GM18868 (cell line): ENCODE data around the gene PABPN1.
"Not testable (repeated sequence)": the region's sequence is repeated elsewhere in the genome, so short reads cannot be mapped to it uniquely, and the experiment has no call there.

Experiments used
- ATAC-seq: cut with Tn5 transposase; IDR thresholded peaks from one replicate; pipeline ENCODE4 v1.9.1; 2021; ENCODE audit warnings: mild to moderate bottlenecking, moderate library complexity; ENCODE audit not compliant: unreplicated experiment

PABPN1 gene, protein sequence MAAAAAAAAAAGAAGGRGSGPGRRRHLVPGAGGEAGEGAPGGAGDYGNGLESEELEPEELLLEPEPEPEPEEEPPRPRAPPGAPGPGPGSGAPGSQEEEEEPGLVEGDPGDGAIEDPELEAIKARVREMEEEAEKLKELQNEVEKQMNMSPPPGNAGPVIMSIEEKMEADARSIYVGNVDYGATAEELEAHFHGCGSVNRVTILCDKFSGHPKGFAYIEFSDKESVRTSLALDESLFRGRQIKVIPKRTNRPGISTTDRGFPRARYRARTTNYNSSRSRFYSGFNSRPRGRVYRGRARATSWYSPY

GRCh38 chr14:23320584-23321571, at the start of gene PABPN1:
TSS of gene PABPN1 (plus strand) at chr14:23321457. CDS start at chr14:23321470, 13 bp downstream.
- peak; percentile 89 for ATAC-seq

DNA sequence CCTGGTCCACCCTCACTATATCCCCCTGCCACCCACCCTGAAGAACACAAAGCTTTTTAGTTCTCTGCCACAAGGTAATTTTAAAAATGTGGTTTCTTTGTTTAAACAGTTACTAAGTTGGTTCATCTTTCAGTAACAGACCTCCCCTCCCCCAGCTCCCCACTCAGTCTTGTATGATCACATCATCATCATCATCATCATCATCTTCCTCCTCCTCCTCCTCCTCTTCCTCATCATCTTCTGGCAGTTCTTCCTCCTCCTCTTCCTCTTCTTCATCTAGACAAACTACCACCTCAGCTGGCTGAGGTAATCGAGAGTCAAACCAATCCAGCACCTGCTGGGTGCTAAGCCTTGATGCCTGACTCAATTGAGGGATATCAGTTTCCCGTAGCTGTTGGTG, 45.8 kb upstream of the PABPN1 start:
- no peak for ATAC-seq

DNA sequence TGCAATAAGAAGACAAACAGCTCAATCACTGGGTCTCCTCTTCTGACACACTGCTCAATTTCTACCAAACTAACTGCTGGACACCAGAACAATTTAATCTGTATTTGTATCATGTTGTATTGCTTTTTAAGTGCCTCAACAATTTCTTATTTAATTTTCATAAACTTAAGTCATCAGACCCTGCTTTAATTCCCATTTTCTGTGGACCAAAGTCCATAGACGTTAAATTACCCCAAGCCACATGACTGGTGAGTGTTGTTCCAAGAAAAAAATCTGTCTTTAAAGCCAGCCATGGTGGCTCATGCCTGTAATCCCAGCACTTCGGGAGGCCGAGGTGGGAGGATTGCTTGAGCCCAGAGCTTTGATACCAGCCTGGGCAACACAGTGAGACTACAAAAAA, 44.1 kb upstream of the PABPN1 start:
- no peak for ATAC-seq

DNA sequence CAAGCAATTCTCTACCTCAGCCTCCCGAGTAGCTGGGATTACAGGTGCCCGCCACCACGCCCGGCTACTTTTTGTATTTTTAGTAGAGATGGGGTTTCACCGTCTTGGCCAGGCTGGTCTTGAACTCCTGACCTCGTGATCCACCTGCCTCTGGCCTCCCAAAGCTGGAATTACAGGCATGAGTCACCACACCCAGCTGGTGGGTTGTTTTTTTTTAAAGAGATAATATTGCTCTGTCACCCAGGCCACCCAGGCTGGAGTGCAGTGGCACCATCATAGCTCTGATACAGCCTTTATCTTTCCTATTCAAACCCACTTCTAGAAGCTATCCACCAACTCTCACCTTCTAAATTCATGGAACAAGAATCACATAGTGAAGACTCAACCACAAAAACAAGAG, 43.3 kb upstream of the PABPN1 start:
- not testable (repeated sequence) for ATAC-seq

GRCh38 chr14:23281247-23281646, 40.0 kb upstream of the PABPN1 start:
- no peak for ATAC-seq

DNA sequence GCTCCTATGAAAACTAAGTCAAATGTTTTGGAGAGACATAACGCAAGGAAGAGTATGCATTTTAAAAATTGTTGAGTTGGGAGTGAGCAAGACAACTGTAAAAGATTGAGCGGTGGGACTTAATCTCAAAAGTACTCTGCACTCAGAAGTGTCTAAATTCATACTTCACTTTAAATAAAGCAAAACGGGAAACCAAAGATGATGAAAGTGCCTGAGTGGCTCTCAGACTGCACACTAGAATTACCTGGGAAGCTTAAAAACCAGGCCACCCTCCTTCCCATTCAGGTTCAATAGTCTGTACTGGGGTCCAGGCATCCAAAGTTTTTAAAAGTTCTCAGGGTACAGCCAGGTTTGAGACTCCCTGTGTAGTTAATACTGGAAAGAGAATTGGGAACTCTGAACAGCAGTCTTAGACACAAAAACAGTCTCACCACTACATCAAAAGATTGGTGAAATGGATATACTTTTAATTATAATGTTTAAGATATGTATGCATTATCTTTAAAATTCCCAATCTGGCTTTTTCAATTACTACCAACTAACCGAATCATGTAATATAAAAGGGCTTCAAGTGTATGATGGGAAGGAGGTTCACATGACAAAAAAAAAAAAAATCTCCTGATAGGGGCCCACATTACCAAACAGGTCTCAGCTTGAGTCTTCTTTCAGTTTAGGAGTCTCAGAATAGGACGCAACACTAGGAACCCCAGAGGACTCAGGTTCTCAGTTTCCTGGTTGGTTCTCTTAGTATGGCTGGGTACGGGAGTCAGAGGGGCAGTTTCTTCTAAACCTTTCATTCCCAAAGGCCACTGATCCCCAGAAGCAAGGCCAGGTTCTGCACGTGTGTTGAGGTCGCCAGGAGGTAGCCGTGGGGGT, 36.4 kb upstream of the PABPN1 start:
- ATAC-seq = no peak

DNA sequence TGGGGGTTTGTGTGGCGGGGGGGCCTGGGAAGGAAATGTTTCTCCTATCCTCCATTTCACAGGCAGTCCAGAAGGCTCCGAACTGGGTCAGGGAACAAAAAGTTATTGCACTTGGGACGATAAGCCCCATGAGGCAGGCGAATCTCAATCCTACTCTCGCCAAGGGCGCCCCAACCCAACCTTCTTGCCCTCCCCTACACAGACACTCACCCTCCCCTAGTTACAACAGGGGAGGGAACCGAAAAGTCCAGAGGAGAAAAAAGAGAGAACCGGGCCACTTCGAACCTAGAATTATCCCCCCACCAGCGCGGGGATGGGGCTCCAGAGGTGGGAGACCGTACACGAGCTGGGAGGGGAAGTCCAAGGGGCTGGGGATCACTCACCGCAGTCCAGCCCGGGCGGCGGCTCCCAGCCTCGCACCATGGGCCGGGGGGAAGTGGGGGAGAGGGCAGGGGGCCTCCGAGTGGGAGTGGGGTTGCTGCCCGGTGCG, 35.7 kb upstream of the PABPN1 start:
- ATAC-seq = peak; percentile 31

- ATAC-seq = peak; percentile 98
These were observed 35.0 kb upstream of the PABPN1 start, which contains the start of gene HOMEZ for GRCh38 chr14:23286020-23286901. TSS of gene HOMEZ (minus strand) at chr14:23286132. CDS start at chr14:23285952, 180 bp downstream.

GRCh38 chr14:23286902-23287479, 34.3 kb upstream of the PABPN1 start:
- no peak for ATAC-seq

- peak; percentile 56 for ATAC-seq
These were observed 26.3 kb upstream of the PABPN1 start for GRCh38 chr14:23294734-23295561.

DNA sequence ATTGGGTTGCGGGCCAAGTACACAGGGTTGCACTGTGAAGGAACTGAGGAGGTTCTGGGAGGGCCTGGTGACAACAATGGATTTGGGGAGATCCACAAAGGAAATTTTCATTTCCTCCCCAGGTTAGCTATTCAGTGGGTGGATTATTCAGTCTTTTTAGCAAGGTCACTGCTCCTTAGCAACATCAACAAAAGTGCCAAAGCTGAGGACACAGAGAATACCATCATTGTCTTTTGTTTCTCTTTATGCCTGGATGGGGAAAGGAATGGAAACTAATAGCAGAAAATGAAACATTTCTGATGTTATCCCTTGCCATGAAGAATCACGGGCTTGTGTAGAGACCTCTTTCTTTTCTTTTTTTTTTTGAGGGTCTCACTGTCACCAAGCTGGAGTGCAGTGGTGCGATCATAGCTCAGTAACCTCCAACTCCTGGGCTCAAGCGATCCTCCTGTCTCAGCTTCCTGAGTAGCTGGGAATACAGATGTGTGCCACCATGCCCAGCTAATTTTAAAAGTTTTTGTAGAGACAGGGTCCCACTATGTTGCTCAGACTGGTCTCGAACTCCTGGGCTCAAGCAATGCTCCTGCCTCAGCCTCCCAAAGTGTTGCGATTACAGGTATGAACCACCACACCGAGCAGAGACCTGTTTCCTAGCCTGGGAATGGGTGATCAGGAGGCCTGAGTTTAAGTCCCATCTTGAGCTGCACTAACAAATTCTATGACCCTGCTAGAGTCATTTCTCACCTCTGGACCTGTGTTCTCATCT, 25.1 kb upstream of the PABPN1 start:
- ATAC-seq = no peak

GRCh38 chr14:23297096-23297495, 24.2 kb upstream of the PABPN1 start:
- ATAC-seq = no peak

GRCh38 chr14:23297611-23298277, 23.5 kb upstream of the PABPN1 start:
- no peak for ATAC-seq

DNA sequence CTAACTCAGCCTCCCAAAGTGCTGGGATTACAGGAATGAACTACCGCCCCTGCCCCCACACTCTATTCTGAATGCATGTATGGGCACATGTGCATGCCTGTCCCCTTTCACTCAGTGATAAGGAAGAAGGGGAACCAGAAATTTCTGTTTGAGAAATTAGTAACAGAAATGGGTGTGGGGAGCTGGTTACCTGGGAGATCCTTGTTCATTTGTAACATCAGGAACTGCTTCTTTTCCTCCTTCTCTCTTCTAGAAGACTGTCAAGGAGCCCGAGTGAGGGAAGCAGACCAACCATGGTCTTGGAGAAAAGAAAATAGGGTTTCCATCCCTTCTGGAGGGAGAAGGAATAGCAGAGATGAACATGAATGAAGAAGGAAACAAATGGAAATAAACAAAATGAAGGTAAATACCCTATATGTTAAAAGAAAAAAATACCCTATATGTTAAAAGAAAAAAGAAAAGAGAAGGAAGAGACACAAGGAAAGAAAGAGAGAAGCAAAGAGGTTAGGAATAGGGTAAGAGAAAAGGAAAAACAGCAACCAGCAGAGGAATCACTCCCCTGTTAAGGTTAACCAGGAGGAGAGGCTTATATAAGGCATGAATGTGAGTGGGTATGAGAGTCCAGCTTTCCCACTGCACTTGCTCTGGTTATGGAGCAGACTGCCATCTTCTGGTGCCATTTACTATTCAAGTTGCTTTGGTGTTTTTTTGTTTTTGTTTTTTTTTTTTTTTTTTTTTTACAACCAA, 21.9 kb upstream of the PABPN1 start:
- ATAC-seq = no peak

DNA sequence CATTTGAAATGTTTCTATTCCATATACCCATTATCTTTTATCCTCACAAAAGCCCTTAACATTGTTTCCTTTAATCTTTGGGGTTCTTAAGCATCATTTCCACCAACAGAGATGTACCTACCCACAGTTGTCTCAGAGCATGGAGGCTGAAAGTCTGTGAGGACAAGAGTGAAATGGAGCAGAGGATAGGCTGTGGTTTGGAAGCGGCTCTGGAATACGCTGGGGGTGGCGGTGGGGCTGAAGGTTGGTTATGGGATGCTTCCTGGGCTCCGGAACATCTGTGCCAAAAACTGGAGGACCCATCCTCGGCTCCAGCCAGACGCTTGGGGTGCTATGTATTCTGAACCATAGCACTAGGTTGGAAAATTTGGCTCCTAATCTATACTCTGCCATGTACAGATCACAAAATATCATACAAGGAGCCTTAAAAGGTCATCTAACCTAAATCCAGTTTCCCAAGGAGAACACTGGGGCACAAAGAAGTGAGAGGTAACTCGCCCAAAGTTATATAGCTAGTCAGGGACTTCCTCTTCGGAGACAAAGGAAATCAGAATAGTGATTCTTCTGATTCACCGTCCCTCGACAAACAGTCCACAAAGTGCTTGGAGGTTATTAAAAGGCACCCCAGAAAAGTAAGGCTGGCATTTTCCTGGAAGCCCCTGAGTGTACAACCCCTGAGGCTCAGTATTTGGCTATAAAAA, 21.1 kb upstream of the PABPN1 start:
- no peak for ATAC-seq
